SK-N-DZ (cell line): ENCODE measurements around the gene BMAL2.

Experiments
- DNase-seq: peaks from one replicate; pipeline ENCODE4 v3.0.0-alpha.2; 2015; ENCODE audit warnings: low spot score

Gene BMAL2

DNA sequence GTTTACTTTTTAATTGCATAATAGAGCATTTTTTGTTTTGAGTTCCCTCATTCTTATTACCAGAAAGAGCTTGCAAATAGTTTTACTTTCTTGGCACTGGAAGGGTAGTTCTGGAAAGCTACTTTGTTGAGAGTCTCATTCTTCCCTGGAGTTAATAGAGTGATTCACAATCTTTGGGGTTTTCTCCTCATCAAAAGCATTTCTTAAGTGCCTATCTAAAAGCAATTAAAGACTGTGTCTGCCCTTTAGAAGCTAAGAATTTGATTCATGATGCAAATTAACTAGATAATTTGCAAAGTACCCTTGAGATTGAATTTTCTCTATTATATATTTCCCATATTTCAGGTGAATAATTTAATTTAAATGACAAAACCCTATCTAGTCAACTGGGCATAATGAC, 8.1 kb upstream of the BMAL2 start:
- no peak for DNase-seq

DNA sequence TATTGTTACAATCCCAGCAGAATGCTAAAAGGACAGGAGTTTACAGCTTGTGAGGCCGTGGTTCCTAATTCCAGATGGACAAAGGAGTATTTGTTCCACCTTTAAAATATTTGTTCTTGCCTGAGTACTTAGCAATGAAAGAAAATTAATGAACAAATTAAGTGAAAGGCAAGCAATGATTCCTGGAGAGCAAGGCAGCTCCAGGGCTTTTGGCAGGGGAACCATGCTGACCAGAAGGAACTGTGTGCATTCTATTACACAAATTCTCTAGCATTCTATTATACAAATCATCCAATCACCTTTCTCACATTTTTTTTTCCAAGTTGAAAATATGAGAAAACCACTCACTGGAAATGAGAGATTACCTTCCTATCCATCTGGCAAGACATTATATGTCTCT, 1.8 kb upstream of the BMAL2 start:
- DNase-seq = no peak

DNA sequence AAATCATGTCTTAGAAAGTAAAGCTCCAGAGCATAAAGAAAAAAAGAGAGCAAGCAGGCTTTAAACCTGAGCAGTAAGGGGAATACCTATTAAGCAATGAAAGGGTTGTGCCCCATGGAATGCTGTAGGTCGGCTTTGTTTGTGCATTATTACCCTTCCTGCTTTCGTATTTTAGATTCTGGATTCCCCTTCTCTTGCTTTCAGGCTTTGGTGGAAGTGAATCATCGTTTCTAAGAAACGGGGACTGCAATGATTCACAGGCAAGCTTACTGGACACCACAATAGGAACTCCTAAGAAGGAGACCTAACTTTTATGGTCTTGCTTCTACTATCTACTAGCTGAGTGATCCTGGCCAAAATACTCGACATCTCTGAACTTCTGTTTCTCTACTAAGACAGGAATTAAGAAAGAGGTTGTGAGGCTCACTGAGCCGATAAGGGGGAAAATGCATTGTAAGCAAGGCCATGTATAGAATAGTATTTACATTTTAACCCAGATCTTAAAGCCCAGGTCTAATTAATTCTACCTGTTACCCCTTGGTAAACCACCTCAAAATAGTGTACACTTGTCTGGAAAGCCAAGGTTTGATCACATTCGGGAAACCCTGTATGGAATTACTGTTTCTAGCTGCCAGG, 1.2 kb upstream of the BMAL2 start:
- no peak for DNase-seq

DNA sequence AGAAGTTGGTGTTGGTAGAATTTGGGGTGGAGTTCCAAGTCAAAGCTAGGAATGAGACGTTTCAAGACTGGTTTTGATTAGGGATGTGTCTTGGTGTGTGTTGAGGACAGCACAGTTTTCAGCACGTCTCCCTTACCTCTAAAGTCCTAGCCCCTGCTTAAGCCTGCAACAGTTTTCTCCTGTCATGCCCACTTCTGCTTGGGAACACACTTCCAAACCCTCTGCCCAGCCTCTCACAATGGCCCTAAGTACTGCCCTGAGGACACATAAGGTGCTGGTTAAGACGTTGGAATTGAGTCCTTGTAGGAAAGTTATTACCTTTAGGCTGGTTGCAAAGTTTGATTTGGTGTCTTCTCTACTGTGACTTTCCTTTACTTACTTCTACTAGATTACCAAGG, 710 bp upstream of the BMAL2 start:
- peak; percentile 16 for DNase-seq

DNA sequence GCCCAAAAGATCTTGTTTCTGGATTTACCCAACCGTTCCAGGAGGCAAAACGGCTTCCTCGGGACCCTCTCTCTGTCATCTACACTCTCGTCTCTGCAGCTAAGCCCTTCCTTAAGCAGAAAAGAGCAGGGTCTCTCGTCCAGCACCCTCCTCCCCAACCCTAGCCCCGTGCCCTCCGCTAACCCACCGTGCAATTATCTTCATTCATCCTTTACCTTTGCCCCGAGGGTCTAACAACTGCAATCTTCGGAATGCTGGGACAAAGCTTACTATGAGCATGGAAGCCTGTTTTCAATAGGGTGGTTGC, 276 bp upstream of the BMAL2 start:
- DNase-seq = no peak

DNA sequence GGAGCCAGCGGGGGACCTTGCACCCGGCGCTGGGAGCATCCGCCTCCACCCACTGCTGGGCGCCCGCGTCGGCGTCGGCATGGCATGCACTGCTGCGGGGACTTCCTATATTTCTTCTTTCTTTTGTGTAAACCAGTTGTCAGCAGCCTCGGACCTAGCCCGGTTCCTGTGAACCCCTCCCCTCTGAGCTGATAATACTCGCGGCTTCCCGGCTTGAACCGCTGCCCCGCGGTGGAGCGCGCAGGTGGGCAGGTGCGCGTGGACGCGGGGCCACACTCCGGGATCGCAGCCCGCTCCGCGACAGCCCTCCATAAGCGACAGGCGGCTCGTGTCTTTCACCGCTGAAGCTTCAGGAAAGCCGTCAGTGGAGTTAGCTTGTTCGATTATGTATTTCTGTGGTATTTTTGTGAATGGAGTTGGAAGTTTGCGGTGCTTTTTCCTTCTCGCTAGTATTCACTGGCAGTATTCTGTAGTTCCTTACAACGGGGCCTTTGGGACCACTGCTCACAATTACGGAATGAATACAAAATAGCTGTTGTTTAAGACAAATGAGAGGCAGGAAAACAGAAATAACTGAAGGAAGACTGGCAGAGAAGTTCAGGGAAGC, 870 bp downstream of the BMAL2 start:
- peak; percentile 18 for DNase-seq

DNA sequence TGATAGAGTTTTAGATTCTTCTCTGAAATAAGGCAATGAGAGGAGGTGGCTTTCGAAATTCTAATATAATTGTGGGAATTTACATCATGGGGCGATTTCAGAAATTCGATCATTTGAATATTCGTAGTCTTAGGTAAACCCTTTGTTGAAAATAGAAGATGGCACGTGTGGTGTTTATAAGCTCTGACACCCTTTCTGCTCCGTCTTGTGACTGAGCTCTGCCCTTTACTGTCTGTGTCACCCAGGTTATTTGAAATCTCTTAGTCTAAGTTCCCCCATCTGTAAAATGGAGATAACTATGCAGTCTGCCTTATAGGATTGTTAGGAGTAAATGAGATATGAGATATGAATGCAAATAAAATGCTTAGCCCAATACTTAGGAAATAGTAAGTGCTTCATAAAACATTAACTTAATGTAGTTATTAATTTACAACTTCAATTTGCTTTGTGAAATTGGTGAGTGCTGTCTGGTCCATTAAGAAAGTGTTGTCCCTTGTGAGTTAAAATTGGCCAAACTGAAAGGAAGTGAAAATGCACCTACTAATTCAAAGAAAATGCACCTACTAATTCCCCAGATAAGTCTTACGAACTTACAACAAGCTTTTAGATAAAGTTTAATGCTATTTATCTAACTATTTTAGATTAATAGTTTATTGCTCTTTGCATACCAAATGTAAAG, 1.5 kb downstream of the BMAL2 start:
- no peak for DNase-seq

DNA sequence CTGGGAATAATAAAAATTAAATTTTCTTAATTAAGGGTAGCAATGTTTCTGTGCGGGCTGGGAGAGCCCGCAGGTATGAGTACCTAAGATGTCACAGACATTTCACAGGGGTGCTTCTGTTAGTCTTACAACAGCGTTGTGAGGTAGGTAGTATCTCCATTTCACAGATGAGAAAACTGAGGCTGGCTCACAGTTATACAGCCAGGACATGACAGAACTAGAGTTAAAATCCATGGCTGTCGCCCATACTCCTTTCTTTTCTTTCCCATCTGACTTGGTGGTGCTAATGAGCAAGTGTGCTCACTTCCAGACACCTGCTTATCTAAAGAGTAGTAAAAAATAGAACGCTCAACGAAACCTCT, 2.1 kb downstream of the BMAL2 start:
- DNase-seq = no peak

DNA sequence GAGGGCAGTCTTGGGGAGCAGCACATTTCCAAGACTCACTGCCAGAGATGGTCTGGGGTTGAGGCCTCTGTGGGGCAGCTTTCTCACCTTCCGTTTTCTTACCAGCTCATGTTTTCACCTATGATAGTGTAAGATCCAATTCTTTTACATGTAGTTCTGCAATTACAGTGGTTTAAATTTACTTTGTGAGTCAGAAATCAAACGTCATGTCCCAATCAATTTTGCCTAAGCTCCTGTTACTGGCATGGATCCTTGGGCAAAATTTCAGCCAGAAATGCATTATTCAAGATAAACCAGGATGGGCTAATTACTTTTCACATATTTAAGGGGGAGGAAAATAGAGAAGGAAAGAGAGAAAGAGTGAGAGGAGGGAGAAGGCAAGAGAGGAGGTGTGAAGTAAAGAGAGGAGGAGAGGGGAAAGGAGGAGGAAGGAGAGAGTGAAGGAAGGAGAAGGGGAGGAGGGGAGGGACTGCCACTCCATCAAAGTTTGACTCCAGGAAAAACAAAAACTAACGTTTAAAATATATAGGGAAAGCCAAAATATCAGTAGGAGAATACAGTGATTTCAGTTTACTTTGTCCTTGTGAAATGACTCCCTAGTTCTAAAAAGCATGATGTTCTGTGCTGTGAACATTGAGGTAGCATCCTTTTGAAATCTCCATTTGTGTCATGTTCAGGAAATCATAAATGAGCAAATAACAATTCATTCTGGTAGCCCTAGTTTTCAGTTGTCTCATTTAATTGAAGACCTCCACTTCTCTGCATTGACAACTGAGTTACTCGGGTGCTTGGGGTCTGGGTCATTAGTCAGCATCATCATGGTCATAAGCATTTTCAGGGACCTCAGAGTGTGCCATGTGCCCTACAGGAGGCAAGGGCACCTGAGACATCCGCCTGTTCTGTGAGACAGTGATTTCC, 3.0 kb downstream of the BMAL2 start:
- DNase-seq = no peak

DNA sequence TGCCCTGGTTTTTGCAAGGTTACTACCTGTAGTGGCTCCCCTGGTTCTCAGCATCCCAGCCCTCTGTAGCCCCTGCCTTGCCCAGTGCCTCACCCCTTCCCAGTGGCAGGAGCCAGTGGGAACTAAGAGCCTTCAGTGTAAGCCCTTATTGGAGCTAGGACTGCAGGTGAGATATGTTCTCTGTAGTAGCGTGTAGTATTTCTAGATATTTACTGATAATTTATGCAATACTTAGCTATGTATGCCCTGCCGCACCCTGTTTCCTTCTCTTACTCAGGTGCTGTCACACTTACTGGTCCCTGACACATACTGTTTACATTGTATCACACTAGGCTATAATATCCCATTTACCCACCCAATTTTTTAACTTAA, 3.6 kb downstream of the BMAL2 start:
- no peak for DNase-seq

DNA sequence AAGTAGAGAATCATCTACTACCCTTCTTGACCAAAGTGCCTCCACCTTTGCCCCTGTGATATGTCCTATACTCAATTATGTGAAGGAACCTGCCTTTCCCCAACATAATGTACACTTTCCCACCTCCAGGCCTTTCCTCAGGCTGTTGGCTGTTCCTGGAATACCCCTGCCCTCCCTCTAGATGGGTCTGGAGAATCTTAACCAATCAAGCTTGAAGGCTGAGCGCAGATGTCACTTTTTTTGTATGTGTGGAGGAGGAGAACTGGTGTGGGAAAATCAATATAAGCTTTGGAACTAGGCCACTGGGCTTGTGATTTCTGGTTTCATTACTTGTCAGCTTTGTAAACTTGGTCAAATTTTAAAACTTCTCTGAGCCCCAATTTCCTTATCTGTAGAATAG, 4.7 kb downstream of the BMAL2 start:
- no peak for DNase-seq

DNA sequence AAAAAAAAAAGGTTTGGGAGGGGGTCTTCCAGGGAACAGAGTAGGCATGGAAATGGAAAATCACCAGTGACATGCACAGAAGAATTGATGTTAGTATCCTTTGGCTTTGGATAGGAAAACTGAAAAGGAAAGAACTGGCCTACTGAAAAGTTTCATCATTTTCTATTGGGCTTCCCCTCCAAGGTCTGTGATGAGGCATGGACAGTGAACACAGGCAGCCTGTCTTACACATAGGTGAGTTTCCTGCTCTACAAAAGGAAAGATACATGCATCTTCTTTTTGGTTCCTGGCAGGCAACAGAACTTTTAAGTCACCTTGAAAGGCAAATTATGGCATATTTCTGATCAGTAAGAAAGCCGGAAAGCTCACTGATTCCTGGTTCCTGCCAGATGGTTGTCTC, 5.8 kb downstream of the BMAL2 start:
- no peak for DNase-seq

DNA sequence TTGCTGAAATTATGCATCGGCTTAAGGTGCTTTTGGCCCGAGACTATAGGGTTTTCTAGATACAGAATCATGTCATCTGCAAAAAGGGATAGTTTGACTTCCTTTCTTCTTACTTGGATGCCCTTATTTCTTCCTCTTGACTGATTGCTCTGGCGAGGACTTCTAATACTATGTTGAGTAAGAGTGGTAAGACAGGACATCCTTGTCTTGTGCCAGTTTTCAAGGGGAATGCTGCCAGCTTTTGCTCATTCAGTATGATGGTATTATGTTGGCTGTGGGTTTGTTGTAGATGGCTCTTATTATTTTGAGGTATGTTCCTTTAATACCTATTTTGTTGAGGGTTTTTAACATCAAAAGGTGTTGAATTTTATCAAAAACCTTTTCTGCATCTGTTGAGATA, 8.3 kb downstream of the BMAL2 start:
- no peak for DNase-seq

DNA sequence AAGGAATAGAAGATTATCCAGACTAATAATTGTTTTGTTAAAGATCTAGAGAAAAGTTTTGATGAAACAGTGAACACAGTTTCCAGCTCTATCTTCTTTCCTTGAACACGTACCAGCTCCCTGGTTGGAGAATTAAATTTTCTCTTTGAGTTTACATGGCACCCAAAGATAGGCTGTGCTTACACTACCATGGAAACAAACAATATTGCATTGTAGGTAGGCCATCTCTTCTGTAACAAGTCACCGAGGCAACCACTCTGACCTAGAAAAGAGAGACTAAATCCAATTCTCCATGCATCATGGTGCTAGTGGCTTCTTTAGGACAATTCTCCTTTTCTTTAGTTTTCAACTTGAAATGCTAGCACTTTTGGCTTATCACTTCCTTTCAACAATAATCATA, 9.9 kb downstream of the BMAL2 start:
- DNase-seq = no peak

DNA sequence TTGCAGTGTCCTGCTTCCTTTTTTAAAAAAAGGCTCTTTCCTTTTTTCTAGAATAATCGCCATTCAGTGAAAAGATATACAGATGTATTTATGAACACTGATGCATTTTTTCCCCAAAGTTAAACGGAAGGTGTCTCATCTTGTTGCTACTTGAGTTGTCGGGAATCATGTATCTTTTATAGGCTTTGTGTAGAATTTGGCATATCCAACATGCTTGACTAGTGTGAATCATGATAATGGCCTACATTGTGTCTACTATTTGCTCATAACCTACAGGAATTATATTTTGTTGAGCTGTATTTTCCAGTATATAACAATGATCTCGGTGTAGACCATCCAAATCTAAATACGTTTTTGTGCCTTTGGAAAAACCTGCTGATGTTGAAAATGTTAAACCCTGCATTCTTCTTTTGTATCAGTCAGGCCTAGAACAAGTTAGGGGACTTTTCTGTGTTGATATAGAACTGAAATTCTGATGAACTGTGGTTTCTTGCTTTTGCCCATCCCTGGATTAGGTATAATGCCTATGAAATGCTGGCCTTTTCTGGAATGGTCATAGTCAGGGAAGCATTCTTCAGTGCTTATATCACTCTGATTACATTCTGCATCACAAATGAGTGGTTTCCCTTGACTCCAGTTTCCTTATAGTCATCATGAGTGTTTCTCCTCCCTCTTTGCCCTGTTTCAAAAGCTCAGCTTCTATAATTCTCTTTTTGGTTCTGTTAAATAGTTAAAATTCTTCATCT, 10.8 kb downstream of the BMAL2 start:
- no peak for DNase-seq

DNA sequence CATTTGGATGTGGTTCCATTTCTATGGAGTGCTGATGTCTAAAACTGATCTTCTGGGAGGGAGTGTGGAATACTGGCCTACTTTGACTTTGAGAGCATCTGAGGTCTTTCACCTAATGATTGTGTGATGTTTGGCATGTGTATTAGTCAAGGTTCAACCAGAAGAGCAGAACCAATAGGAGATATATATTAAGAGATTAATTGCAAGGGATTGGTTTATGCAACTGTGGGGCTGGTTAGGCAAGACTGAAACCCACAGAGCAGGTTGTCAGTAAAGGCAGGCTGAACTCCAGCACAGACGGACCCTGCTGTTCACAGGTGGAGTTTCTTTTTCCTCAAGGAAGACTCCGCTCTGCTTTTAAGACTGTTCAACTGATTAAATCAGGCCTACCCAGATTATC, 11.6 kb downstream of the BMAL2 start:
- DNase-seq = no peak

DNA sequence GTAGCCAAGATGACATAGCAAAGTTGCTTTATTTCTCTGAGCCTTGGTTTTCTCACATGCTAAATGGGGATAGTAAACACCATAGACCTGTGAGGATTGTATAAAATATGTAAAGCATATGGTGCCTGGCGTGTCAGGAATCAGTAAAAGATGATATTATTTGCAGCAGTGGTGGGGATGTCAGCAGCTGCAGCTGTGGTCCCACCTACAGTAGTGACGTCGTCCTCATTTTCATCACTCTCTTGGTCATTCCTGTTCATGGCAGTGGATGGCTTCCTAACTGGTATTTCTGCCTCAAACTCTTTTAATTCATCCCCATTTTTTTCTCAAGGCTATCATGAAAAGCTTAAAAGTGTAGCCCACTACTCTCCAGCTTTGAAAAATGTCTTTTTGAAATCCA, 12.1 kb downstream of the BMAL2 start:
- DNase-seq = no peak

DNA sequence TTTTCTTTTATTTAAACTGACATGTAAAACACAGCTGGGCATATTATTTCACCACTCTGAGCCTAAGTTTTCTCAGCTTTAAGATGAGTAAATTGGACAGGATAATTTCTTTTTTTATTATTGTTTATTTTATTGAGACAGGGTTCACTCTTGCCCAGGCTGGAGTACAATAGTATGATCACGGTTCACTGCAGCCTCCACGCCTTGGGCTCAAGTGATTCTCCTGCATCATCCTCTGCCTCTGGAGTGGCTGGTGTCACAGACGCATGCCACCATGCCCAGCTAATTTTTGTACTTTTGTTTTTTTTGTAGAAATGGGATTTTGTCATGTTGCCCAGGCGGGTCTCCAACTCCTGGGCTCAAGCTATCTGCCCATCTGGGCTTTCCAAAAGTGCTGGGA, 12.7 kb downstream of the BMAL2 start:
- no peak for DNase-seq

DNA sequence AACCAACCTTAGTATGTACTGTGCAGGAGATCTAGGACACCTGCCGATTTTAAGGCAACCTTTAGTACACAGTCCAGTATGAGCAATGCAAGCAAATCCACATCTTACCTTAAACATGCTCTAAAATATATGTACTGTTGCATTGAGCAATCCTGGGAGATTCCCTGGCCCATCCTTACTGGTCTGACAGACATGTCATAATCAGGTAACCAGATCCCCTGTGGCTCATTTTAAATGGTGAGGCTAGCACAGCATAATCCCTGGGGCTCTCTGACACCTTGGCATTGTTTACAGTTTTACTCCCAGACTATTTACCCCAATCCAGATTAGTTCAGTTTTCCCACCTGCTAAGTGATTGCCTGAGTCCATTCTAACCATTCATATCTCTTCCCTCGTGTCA, 15.1 kb downstream of the BMAL2 start:
- no peak for DNase-seq

DNA sequence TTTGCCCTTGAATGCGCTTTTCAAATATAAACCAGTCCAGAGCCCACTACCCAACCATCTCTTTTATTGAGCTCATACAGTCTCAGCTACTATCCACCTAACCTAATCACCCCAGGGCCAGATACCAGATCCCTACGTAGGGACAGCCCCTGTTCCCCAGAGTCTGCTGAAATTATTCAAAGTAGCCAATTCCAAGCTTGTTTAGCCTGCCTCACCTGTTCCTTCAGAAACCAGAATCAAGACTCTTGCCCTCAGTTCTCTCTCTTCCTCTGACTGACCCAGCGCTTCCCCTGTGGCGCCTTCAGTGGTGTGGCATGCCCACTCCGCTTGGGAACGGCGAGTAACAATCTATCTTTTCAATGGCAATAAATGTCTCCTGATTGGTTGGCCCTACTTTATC, 18.8 kb downstream of the BMAL2 start:
- no peak for DNase-seq

DNA sequence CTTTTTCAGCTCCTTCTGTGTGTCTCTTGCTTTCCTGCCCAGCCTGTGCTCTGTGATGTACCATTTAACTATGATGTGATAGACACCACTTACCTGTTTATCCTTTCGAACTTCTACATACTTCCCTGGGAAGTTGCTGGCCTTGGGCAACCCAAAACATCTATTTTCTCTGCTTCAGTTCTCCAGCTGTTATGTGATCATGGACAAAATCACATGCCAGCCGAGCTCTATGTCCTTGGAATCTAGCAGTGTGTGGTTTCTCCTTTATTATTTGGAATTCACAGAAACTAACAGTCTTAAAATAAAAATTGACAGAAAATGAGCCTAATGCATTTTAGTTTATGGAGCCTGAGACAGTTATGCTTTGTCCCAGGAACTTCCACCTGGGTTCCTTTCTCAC, 22.9 kb downstream of the BMAL2 start:
- DNase-seq = no peak

DNA sequence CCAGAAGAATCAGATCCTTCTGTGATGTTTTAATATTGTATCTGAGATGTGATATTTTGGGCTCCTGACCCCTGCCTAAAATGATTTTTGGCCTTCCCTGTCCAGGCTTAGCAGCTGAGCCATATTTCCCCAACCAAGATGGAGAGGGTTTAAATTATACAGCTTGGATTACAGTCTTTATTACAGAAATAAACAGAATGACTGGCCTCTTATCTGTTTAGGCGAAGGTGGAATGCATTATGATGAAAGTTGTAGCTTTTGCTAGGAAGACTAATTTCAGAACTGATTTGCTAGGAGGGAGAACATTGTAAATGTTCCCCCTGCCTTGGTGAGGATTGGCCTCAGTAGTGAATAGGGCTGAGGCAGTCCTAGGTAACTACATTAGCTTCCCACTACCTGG, 23.3 kb downstream of the BMAL2 start:
- DNase-seq = no peak
